IMR-90 (cell line): Measurements from ENCODE around the gene MED6. TPM values are rescaled to one million over a fixed set of nuclear protein-coding genes. Genes with fewer than 3 reads are reported as not detected.

Experiments used
- ATAC-seq: fragments of 200-7000 bp; cut with Tn5 transposase; 2 replicates; pipeline ENCODE4 v1.9.1; 2020; ENCODE audit warnings: low read depth, mild to moderate bottlenecking, moderate library complexity
- BruUV-seq: library from RNA; stranded (reverse); fragments of 400-500 nt; replicated peaks from 2 replicates; lab custom pipeline; 2021; lab: Mats Ljungman, UMichigan
- CTCF ChIA-PET: fragments of 300-600 bp; formaldehyde crosslinking; extraction: SDS; loops from one replicate; lab custom pipeline; 2021; ENCODE audit warnings: antibody characterized with exemption; lab: Yijun Ruan, JAX
- POLR2A ChIA-PET: fragments of 300-600 bp; sonication (Branson Sonifier 250); formaldehyde crosslinking; loops from one replicate; lab custom pipeline; 2022; ENCODE audit warnings: antibody characterized with exemption; ENCODE audit not compliant: unreplicated experiment; lab: Charles Lee
- DNase-seq: peaks from one replicate; pipeline ENCODE4 v3.0.0; 2013
- H2AFZ ChIP-seq: replicated peaks from 2 replicates; pipeline ENCODE3; 2013; ENCODE audit warnings: low read length, mild to moderate bottlenecking; ENCODE audit not compliant: poor library complexity
- H2AK5ac ChIP-seq: 2 replicates; pipeline ENCODE4 v1.6.1; 2013; ENCODE audit warnings: low read depth, low read length, inconsistent platforms
- H2AK9ac ChIP-seq: replicated peaks from 2 replicates; pipeline ENCODE3; 2013; ENCODE audit warnings: mild to moderate bottlenecking, low read depth, low read length, moderate library complexity; ENCODE audit not compliant: poor library complexity
- H2BK120ac ChIP-seq: 2 replicates; pipeline ENCODE4 v1.6.1; 2013; ENCODE audit warnings: low read depth, low read length, inconsistent platforms
- H2BK15ac ChIP-seq: 3 replicates; pipeline ENCODE4 v1.6.1; 2013; ENCODE audit warnings: low read depth, low read length, inconsistent platforms
- H2BK20ac ChIP-seq: 2 replicates; pipeline ENCODE4 v1.6.1; 2013; ENCODE audit warnings: low read depth, mild to moderate bottlenecking, inconsistent platforms, low read length, moderate library complexity
- H2BK5ac ChIP-seq: 2 replicates; pipeline ENCODE4 v1.6.1; 2013; ENCODE audit warnings: mild to moderate bottlenecking, low read depth, low read length, inconsistent platforms; ENCODE audit not compliant: poor library complexity, severe bottlenecking
- H3K14ac ChIP-seq: replicated peaks from 2 replicates; pipeline ENCODE4 v1.6.1; 2013; ENCODE audit warnings: low read depth, low read length, inconsistent platforms
- H3K18ac ChIP-seq: 2 replicates; pipeline ENCODE4 v1.6.1; 2013; ENCODE audit warnings: low read depth, low read length, control low read depth
- H3K23ac ChIP-seq: 2 replicates; pipeline ENCODE4 v1.6.1; 2013; ENCODE audit warnings: low read depth, low read length, inconsistent platforms
- H3K27ac ChIP-seq: 2 replicates; pipeline ENCODE4 v1.5.1; 2013; ENCODE audit warnings: mild to moderate bottlenecking, control low read depth, low read length; ENCODE audit not compliant: insufficient read depth
- H3K27me3 ChIP-seq: 2 replicates; pipeline ENCODE4 v1.6.1; 2013; ENCODE audit warnings: low read length; ENCODE audit not compliant: control insufficient read depth, insufficient read depth
- H3K36me3 ChIP-seq: 2 replicates; pipeline ENCODE4 v1.6.1; 2013; ENCODE audit warnings: low read length, mixed read lengths; ENCODE audit not compliant: control insufficient read depth, insufficient read depth
- H3K4ac ChIP-seq: 2 replicates; pipeline ENCODE4 v1.6.1; 2013; ENCODE audit warnings: low read depth, low read length, inconsistent platforms
- H3K4me1 ChIP-seq: 2 replicates; pipeline ENCODE4 v1.6.1; 2013; ENCODE audit warnings: low read length, mixed read lengths; ENCODE audit not compliant: control insufficient read depth, insufficient read depth
- H3K4me2 ChIP-seq: 2 replicates; pipeline ENCODE4 v1.6.1; 2013; ENCODE audit warnings: low read depth, mild to moderate bottlenecking, control low read depth, low read length, moderate library complexity
- H3K4me3 ChIP-seq: 2 replicates; pipeline ENCODE4 v1.5.1; 2013; ENCODE audit warnings: low read depth, mild to moderate bottlenecking, control low read depth, low read length, moderate library complexity; ENCODE audit not compliant: insufficient read depth
- H3K56ac ChIP-seq: 2 replicates; pipeline ENCODE4 v1.6.1; 2013; ENCODE audit warnings: low read length, inconsistent platforms; ENCODE audit not compliant: insufficient read depth; ENCODE audit errors: extremely low read depth
- H3K79me1 ChIP-seq, 2 experiments: 2 replicates each; pipeline ENCODE4 v1.6.1; 2013; ENCODE audit warnings: low read length in 2 of 2, inconsistent platforms in 1 of 2, low read depth in 1 of 2
- H3K9ac ChIP-seq: 2 replicates; pipeline ENCODE4 v1.6.1; 2013; ENCODE audit warnings: low read depth, low read length, control low read depth
- H3K9me1 ChIP-seq: 2 replicates; pipeline ENCODE4 v1.6.1; 2013; ENCODE audit warnings: low read length, inconsistent platforms; ENCODE audit not compliant: insufficient read depth
- H3K9me3 ChIP-seq: 2 replicates; pipeline ENCODE4 v1.6.1; 2013; ENCODE audit warnings: low read length; ENCODE audit not compliant: control insufficient read depth, insufficient read depth
- H4K20me1 ChIP-seq: 2 replicates; pipeline ENCODE4 v1.6.1; 2013; ENCODE audit warnings: low read length, inconsistent platforms; ENCODE audit not compliant: insufficient read depth
- H4K5ac ChIP-seq: 2 replicates; pipeline ENCODE4 v1.6.1; 2013; ENCODE audit warnings: mild to moderate bottlenecking, low read depth, low read length, control low read depth
- H4K8ac ChIP-seq, 2 experiments: 2 replicates each; pipeline ENCODE4 v1.6.1; 2013; ENCODE audit warnings: low read depth in 2 of 2, low read length in 2 of 2, control low read depth in 1 of 2, inconsistent platforms in 1 of 2
- H4K91ac ChIP-seq: 2 replicates; pipeline ENCODE4 v1.6.1; 2013; ENCODE audit warnings: low read depth, low read length, inconsistent platforms; ENCODE audit not compliant: insufficient read depth
- BHLHE40 ChIP-seq: fragments of 150-350 bp; IDR thresholded peaks from 2 replicates; pipeline ENCODE4 v1.6.1; 2016; ENCODE audit warnings: mild to moderate bottlenecking, low read depth, low read length
- CEBPB ChIP-seq: IDR thresholded peaks from 2 replicates; pipeline ENCODE4 v1.6.1; 2012; ENCODE audit warnings: low read depth, low read length, improper control_type of control experiment
- CHD1 ChIP-seq: IDR thresholded peaks from 2 replicates; pipeline ENCODE4 v1.6.1; 2012; ENCODE audit warnings: low read depth, low read length, improper control_type of control experiment
- CTCF ChIP-seq: conservative IDR thresholded peaks from 2 replicates; pipeline ENCODE4 v1.5.1; 2012; ENCODE audit warnings: mild to moderate bottlenecking, low read depth, low read length, improper control_type of control experiment
- ELK1 ChIP-seq: fragments of 150-350 bp; IDR thresholded peaks from 2 replicates; pipeline ENCODE4 v1.6.1; 2016; ENCODE audit warnings: low read depth, mild to moderate bottlenecking, low read length, moderate library complexity, borderline replicate concordance
- FOS ChIP-seq: fragments of 150-350 bp; IDR thresholded peaks from 2 replicates; pipeline ENCODE4 v1.6.1; 2016; ENCODE audit warnings: low read depth, low read length
- MAFK ChIP-seq: IDR thresholded peaks from 2 replicates; pipeline ENCODE4 v1.6.1; 2012; ENCODE audit warnings: low read depth, low read length, improper control_type of control experiment
- MAZ ChIP-seq: IDR thresholded peaks from 2 replicates; pipeline ENCODE4 v1.6.1; 2012; ENCODE audit warnings: low read depth, mild to moderate bottlenecking, low read length, improper control_type of control experiment, moderate library complexity, borderline replicate concordance
- MXI1 ChIP-seq: IDR thresholded peaks from 2 replicates; pipeline ENCODE4 v1.6.1; 2012; ENCODE audit warnings: low read depth, mild to moderate bottlenecking, low read length, moderate library complexity, borderline replicate concordance
- NFE2L2 ChIP-seq: fragments of 150-350 bp; IDR thresholded peaks from 2 replicates; pipeline ENCODE4 v1.6.1; 2016; ENCODE audit warnings: low read depth, mild to moderate bottlenecking, low read length
- POLR2A ChIP-seq: IDR thresholded peaks from 2 replicates; pipeline ENCODE4 v1.6.1; 2012; ENCODE audit warnings: mild to moderate bottlenecking, low read depth, low read length
- RAD21 ChIP-seq: IDR thresholded peaks from 2 replicates; pipeline ENCODE4 v1.6.1; 2012; ENCODE audit warnings: low read length, improper control_type of control experiment
- RCOR1 ChIP-seq: IDR thresholded peaks from 2 replicates; pipeline ENCODE4 v1.6.1; 2012; ENCODE audit warnings: mild to moderate bottlenecking, low read length, improper control_type of control experiment; ENCODE audit not compliant: insufficient replicate concordance
- RFX5 ChIP-seq: IDR thresholded peaks from 2 replicates; pipeline ENCODE4 v1.8.0; 2012; ENCODE audit warnings: low read depth, mild to moderate bottlenecking, low read length, moderate library complexity
- SMC3 ChIP-seq: fragments of 150-350 bp; IDR thresholded peaks from 2 replicates; pipeline ENCODE4 v1.6.1; 2016; ENCODE audit warnings: low read depth, mild to moderate bottlenecking, antibody characterized with exemption, low read length, moderate library complexity
- USF2 ChIP-seq: fragments of 150-350 bp; IDR thresholded peaks from 2 replicates; pipeline ENCODE4 v1.6.1; 2017; ENCODE audit warnings: mild to moderate bottlenecking, antibody characterized with exemption, low read length, low read depth
- WGBS, 2 experiments: methylation state at CpG; one replicate each; pipeline versions ENCODE4 v1.1.5 to v1.1.7; 2013; ENCODE audit warnings: missing lambda C conversion rate in 2 of 2; ENCODE audit not compliant: insufficient read length in 1 of 2; ENCODE audit errors: extremely low coverage in 2 of 2; 5-methylcytosine and 5-hydroxymethylcytosine counted together
- dilution Hi-C: fragments of 300-500 bp; cut with HindIII; formaldehyde crosslinking; loops from one replicate; pipeline ENCODE4 v1.14.3; 2018; ENCODE audit warnings: low sequenced_read_pairs; ENCODE audit not compliant: unreplicated experiment
- in situ Hi-C: fragments of 300-500 bp; cut with MboI; formaldehyde crosslinking; loops from 3 replicates; pipeline ENCODE4 v1.14.3; 2019; ENCODE audit warnings: low sequenced_read_pairs, inconsistent platforms, mixed read lengths
- intact Hi-C: fragments of 100-400 bp; cut with micrococcal nuclease; formaldehyde crosslinking; loops from 2 replicates; pipeline ENCODE4 v1.10.0; 2022
- polyA plus RNA-seq, 3 experiments: library from polyadenylated mRNA; depleted of rRNA; stranded (reverse); fragments of >200 nt; gene quantifications; 2 replicates each; pipeline ENCODE4 v1.2.3, GENCODE V29; 2012; ENCODE audit warnings: low replicate concordance in 1 of 3
- total RNA-seq: library from RNA; depleted of rRNA; stranded (reverse); fragments of >200 nt; gene quantifications from 2 replicates; pipeline ENCODE4 v1.2.3, GENCODE V29; 2012

MED6 gene
- total and polyA plus RNA-seq, 2 of the 4 experiments (the other 2 are of a cell fraction): 24.3 to 31.5 TPM

- Histone ChIP-seq H2AK5ac (no peak overlapping the region), H3K4me1 (peaks cover 3% of the 10 kb centered on the region; the same call in 1 of the 2 replicates), H2BK20ac (no peak overlapping the region), H2BK15ac (no peak overlapping the region), H3K4me2 (no peak overlapping the region), H3K9me1 (peaks cover 7% of the 10 kb centered on the region; the same call in 1 of the 2 replicates), H3K23ac (no peak overlapping the region), H4K5ac (no peak overlapping the region), H3K14ac (no peak overlapping the region), H3K79me1 (peaks cover 3 to 13% of the 10 kb centered on the region in 2 experiments), H2BK5ac (no peak overlapping the region), H2AK9ac (no peak overlapping the region), H2AFZ (no peak overlapping the region), H3K4me3 (no peak overlapping the region), H4K91ac (no peak overlapping the region), H3K9ac (no peak overlapping the region), H3K9me3 (no peaks in the 10 kb centered on the region), H3K56ac (no peak overlapping the region), H3K18ac (no peak overlapping the region), H4K8ac (no peak overlapping the region), H3K36me3 (no peaks in the 10 kb centered on the region), H3K27ac (no peak overlapping the region), H2BK120ac (no peak overlapping the region), H4K20me1 (no peaks in the 10 kb centered on the region), H3K4ac (no peak overlapping the region), H3K27me3 (no peaks in the 10 kb centered on the region)
- no peak for ATAC-seq
- BruUV-seq: no TSS peak
- no CpG with 5 or more reads among the region's 2 CpGs for WGBS, 2 experiments
- intact Hi-C loops: no loop called here
- CTCF ChIA-PET: interaction anchor here (1.2 kb wide), 1 partner anchor 10 kb away, joined by 4 read pairs; no protein-coding TSS in a partner anchor
- POLR2A ChIA-PET: interaction anchor here (0.5 kb wide), 1 partner anchor 263 kb away, joined by 4 read pairs; no protein-coding TSS in a partner anchor
- in situ Hi-C loops: loop anchor here (25.0 kb wide), 1 partner anchor 360 kb away; no protein-coding TSS in a partner anchor
- DNase-seq: no peak
- TF ChIP-seq RCOR1: no peak
- TF ChIP-seq MAFK: no peak
- no peak for TF ChIP-seq BHLHE40
- TF ChIP-seq RFX5: no peak
- TF ChIP-seq SMC3: no peak
- TF ChIP-seq POLR2A: no peak
- no peak for TF ChIP-seq CHD1
- TF ChIP-seq MXI1: no peak
- no peak for TF ChIP-seq CTCF
- no peak for TF ChIP-seq CEBPB
- TF ChIP-seq USF2: no peak
- no peak for TF ChIP-seq NFE2L2
- no peak for TF ChIP-seq RAD21
- TF ChIP-seq FOS: no peak
- no peak for TF ChIP-seq ELK1
- TF ChIP-seq MAZ: no peak
- dilution Hi-C loops: no loop called here
These were observed 1.8 kb upstream of the MED6 start for GRCh38 chr14:70602254-70602653.
